Kidney (tissue), 14 donors: ENCODE data around the gene LAMA4. TPM values are rescaled to one million over a fixed set of nuclear protein-coding genes. Genes with fewer than 3 reads are reported as not detected.

Experiments
- DNase-seq, 5 donors: peaks; one replicate each; pipeline ENCODE4 v3.0.0-alpha.2; 2013 to 2020
- FAIRE-seq: peaks from 2 replicates; lab custom pipeline; 2012; peaks lifted over from hg19 to GRCh38; lab: Jason Lieb, UNC
- H3K27ac ChIP-seq, 2 donors: one replicate each; pipeline ENCODE4 v1.7.0; 2013; ENCODE audit warnings: low read depth in 2 of 2, low read length in 2 of 2, inconsistent platforms in 1 of 2
- H3K27me3 ChIP-seq: one replicate; pipeline ENCODE4 v1.7.1; 2013; ENCODE audit warnings: low read length, inconsistent platforms; ENCODE audit not compliant: control insufficient read depth, insufficient read depth
- H3K36me3 ChIP-seq, 3 donors: one replicate each; pipeline versions ENCODE4 v1.7.0 to v1.7.1; 2013; ENCODE audit warnings: low read length in 3 of 3, control low read depth in 1 of 3, inconsistent platforms in 1 of 3; ENCODE audit not compliant: insufficient read depth in 3 of 3, control insufficient read depth in 2 of 3
- H3K4me1 ChIP-seq, 3 donors: one replicate each; pipeline versions ENCODE4 v1.7.0 to v1.7.1; 2013; ENCODE audit warnings: low read length in 3 of 3, inconsistent platforms in 1 of 3, low read depth in 1 of 3; ENCODE audit not compliant: control insufficient read depth in 2 of 3, insufficient read depth in 2 of 3
- H3K4me3 ChIP-seq, 3 donors: one replicate each; pipeline versions ENCODE4 v1.7.0 to v1.8.1; 2013; ENCODE audit warnings: low read length in 3 of 3, control low read depth in 1 of 3, inconsistent platforms in 1 of 3
- H3K9ac ChIP-seq, 3 donors: one replicate each; pipeline versions ENCODE4 v1.7.0 to v1.7.1; 2013; ENCODE audit warnings: low read length in 3 of 3, control low read depth in 1 of 3, inconsistent platforms in 1 of 3
- H3K9me3 ChIP-seq, 3 donors: one replicate each; pipeline versions ENCODE4 v1.7.0 to v1.7.1; 2013; ENCODE audit warnings: low read length in 3 of 3, control low read depth in 1 of 3, inconsistent platforms in 1 of 3; ENCODE audit not compliant: control insufficient read depth in 2 of 3, insufficient read depth in 1 of 3
- CTCF ChIP-seq: IDR thresholded peaks from 3 replicates; pipeline ENCODE4 v1.5.1; 2012; ENCODE audit warnings: mild to moderate bottlenecking, moderate library complexity, borderline replicate concordance; ENCODE audit not compliant: insufficient read depth; ENCODE audit errors: extremely low read depth
- intact Hi-C: fragments of 100-400 bp; cut with DNase I; formaldehyde crosslinking; loops from one replicate; pipeline ENCODE4 v1.11.1; 2022
- polyA plus RNA-seq: library from polyadenylated mRNA; stranded (reverse); fragments of 350-450 nt; fragmentation: Illumina TruSeq; extraction: RNeasy Lipid Tissue Mini Kit (QIAGEN cat#74804); gene quantifications from one replicate; pipeline ENCODE4 v1.2.3, GENCODE V29; 2014; ENCODE audit warnings: low read depth, low replicate concordance; ENCODE audit not compliant: insufficient read depth
- total RNA-seq: library from RNA; stranded (reverse); fragmentation: NEBNext Ultra II Directional; extraction: Animal tissue kit (Norgen Biotek cat#: 25700); gene quantifications from one replicate; pipeline ENCODE4 v1.2.1, GENCODE V29; 2021
- donor health status: control.
- donor health status: control.
- donor health status: control.
- donor health status: control.
- donor health status: control.
- donor health status: DM: yes; HTN: yes; CAD: no.
- donor health status: Normal renal cell carcinoma (clear cell type).

The LAMA4 gene
- total and polyA plus RNA-seq, 2 donors from 2014 or later, result 5.6 to 20.7 TPM

- TF ChIP-seq CTCF, result no peak
- Histone ChIP-seq H3K4me3 (no peak overlapping the region), H3K27me3 (no peaks in the 10 kb centered on the region), H3K27ac (no peak overlapping the region), H3K36me3 (peaks cover 0 to 2% (median 0%) of the 10 kb centered on the region in 3 donors), H3K4me1 (peaks cover 0 to 6% (median 0%) of the 10 kb centered on the region in 3 donors), H3K9ac (no peak overlapping the region), H3K9me3 (no peaks in the 10 kb centered on the region)
- FAIRE-seq (no peak), DNase-seq (no peak)
- intact Hi-C loops, result no loop called here
These were observed 12.4 kb downstream of the LAMA4 start for GRCh38 chr6:112241820-112242429.

- peak overlapping the region in 1 of 2 donors; percentile 29 for H3K27ac ChIP-seq
- FAIRE-seq (no peak), DNase-seq (peak in 1 of 5 donors; percentile 59)
- no peak for TF ChIP-seq CTCF
- intact Hi-C loops, result no loop called here
- no peaks in the 10 kb centered on the region for H3K27me3 ChIP-seq
- H3K4me3 ChIP-seq, result no peak overlapping the region
- H3K9ac ChIP-seq, result no peak overlapping the region
- H3K4me1 ChIP-seq, result no peaks in the 10 kb centered on the region
- H3K36me3 ChIP-seq, result no peaks in the 10 kb centered on the region
- no peaks in the 10 kb centered on the region for H3K9me3 ChIP-seq
These were observed 16.8 kb downstream of the LAMA4 start for GRCh38 chr6:112237595-112237994.

- no peak overlapping the region for H3K9ac ChIP-seq
These were observed 17.3 kb downstream of the LAMA4 start for GRCh38 chr6:112237066-112237465.

More at GRCh38 chr6:112237066-112237465, 17.3 kb downstream of the LAMA4 start:
- FAIRE-seq (no peak), DNase-seq (no peak)
- H3K36me3 ChIP-seq, result no peaks in the 10 kb centered on the region
- H3K4me1 ChIP-seq, result no peaks in the 10 kb centered on the region
- H3K27ac ChIP-seq, result no peak overlapping the region
- intact Hi-C loops, result no loop called here
- no peak overlapping the region for H3K4me3 ChIP-seq
- no peak for TF ChIP-seq CTCF
- no peaks in the 10 kb centered on the region for H3K27me3 ChIP-seq
- no peaks in the 10 kb centered on the region for H3K9me3 ChIP-seq
